HG03066 (cell line): ENCODE measurements around the gene C5.

Source experiments
- ATAC-seq: cut with Tn5 transposase; IDR thresholded peaks from one replicate; pipeline ENCODE4 v1.9.1; 2021; ENCODE audit warnings: low read depth; ENCODE audit not compliant: unreplicated experiment

C5 gene

GRCh38 chr9:120946259-120946658 is 103.8 kb downstream of the C5 start:
- ATAC-seq: no peak

DNA sequence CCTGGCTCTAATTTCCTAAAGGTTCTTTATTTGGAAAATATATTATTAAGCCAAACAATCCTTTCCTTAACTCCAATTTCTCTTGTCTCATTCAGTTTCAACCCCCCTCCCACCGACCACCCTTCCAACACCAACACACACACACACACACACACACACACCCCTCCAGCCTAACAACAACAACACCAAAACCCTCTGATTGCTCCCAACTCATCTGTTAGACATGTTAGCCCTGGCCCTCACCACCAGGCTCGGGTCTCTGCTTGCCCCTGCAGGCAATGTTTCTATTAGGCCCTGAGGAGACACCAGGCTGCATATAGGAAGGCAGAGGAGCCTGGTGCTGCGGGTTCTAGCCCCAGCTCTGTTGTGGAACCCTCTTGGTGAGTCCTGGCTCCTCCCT is 105.1 kb downstream of the C5 start:
- ATAC-seq: no peak

DNA sequence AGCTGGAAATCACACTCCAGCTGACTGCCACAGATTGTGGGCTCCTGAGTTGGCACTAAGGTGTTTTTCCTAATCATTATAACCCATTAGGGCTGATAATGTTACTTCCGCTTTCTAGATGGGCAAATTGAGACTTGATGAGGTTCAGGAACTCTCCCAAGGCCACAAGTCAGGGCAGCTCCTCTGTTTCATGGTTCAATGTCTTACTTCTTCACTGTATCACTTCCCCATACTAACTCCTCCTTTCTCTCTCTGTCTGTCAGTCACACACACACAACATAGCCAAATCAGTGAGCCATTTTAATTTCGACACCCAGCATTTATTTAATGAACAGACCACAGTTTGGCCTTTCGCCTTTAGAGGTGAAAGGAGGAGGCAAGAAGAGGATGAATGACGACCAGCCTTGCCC is 105.6 kb downstream of the C5 start:
- peak; percentile 100 for ATAC-seq

GRCh38 chr9:120942186-120943001 is 107.7 kb downstream of the C5 start:
- ATAC-seq: no peak

DNA sequence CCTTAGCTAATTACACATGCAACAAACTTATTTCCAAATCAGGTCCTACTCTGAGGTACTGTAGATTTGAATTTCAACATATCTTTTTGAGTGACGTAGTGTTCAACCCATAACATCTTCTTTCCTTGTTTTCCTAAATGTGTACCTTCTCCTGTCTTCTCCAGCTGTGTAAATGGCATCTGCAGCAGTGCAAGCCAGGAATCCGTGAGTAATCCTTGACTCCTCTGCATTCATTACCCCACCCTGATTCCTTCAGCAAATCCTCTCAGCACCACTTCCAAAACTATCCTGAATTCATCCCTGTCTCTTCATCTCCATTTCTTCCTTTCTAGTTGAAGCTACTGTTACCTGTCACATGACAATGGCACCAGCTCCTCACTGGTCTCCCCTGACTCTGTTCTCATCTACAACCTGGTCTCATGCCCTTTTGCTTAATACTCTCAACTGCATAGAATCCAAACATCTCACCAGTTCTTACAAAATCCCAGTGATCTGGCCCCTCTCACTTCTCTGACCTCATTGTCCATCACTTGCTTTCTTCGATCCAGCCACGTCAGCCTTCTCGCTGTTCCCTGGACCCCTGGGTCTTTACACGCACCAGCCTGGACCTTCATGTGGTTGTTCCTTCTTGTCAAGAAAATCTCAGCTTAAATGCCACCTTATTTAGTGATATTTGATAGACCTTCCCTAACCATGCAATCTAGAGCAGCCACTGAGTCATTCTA is 108.9 kb downstream of the C5 start:
- no peak for ATAC-seq

- no peak for ATAC-seq
These were observed 109.5 kb downstream of the C5 start for GRCh38 chr9:120940573-120940972.

DNA sequence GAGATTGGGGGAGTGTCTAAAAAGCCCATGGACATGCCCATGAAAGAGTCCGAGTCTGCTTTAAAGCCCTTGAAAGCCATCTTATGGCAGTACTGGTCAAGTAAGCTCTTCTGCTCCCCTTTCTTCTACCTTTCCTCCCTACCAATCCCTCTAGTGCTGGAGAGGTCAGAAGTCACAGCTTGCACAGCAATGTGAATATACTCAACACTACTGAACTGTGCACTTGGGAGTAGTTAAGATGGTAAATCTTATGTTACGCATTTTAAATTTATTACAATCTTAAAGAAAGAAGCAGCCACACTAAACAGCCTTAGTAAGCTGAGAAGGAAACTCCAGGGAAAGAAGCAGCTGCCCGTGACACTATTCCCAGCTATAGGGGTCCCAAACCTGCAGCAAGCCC is 111.2 kb downstream of the C5 start:
- no peak for ATAC-seq

- no peak for ATAC-seq
These were observed 112.5 kb downstream of the C5 start for GRCh38 chr9:120937596-120937995.

DNA sequence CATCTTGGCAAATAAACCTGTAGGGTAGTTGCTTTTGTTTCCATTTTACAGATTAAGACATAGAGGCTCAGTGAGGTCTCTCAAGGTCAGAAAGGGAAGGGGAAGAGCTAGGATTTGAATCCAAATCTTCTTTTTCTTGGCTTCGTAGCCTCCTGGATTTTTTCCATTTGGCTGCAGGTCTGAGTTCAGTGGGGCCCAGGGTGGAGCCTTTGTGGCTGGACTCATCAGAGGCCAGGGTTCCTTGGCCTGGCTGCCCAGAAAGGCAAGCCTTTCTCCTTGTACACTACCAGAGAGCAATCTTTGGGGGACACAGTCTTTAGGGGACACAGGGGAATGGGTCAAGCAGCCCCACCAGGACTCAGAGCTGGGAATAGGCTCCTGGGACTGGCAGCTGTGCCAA is 112.9 kb downstream of the C5 start:
- no peak for ATAC-seq

GRCh38 chr9:120936764-120937122 is 113.3 kb downstream of the C5 start:
- ATAC-seq: no peak

GRCh38 chr9:120936011-120936763 is 113.9 kb downstream of the C5 start:
- ATAC-seq: peak; percentile 38

DNA sequence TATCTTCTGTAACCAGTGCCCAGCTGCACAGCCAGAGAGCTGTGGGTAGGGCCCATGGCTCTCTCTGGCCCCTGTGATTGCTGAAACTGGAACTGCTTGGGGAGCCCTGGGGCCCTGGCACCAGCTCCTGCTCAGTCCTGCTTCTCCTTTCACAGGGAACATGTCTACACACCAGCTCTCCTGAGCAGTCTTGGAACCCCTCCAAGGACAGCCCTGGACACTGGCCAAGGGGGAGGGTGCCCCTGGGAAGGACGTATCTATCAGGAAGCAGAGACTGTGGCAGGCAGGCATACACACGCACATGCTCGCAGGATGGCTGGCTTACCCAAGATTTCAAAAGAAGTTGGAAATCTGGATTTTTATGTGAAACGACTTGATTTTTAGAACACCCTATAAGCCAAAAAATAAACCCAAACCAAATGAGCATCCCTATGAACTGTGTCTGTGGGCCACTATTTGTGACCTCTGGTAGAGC is 114.7 kb downstream of the C5 start:
- no peak for ATAC-seq

- no peak for ATAC-seq
These were observed 115.8 kb downstream of the C5 start for GRCh38 chr9:120934281-120934680.

DNA sequence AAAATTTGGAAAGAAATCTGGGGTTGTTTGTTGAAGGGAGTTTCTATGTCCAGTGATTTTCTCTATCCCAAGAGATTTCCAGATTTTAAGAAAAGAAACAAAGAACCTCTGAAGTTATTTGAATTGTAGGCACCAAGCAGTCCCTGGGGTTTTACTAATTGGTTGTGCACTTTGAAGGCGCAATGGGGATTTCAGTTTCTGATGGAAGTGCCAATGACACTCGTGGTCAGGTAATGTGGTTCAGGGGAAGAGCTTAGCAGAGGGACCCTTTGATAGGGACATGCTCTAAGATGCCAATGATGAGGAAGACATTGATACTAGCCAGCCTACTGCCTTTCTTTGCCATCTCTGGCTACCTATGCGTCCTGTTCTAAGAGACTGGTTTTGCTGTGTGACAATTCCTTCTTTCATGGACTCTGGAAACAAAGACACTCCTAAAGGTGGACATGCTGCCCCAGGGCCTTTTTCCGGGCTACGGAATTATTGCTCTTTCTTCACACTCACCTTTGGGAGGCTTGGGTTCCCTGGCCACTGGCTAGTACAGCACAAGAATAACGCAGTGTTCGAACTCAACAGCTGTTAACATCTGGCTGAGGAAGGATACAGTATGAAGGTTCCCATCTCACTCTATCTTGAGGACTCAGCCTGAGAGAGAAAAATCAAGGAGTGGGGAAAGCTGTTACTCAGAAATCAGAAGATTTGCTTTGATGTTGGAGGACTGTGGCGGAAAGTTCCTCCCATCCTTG is 116.6 kb downstream of the C5 start:
- no peak for ATAC-seq

- no peak for ATAC-seq
These were observed 117.8 kb downstream of the C5 start for GRCh38 chr9:120932086-120932823.

GRCh38 chr9:120931231-120932085 is 118.6 kb downstream of the C5 start:
- peak; percentile 38 for ATAC-seq

DNA sequence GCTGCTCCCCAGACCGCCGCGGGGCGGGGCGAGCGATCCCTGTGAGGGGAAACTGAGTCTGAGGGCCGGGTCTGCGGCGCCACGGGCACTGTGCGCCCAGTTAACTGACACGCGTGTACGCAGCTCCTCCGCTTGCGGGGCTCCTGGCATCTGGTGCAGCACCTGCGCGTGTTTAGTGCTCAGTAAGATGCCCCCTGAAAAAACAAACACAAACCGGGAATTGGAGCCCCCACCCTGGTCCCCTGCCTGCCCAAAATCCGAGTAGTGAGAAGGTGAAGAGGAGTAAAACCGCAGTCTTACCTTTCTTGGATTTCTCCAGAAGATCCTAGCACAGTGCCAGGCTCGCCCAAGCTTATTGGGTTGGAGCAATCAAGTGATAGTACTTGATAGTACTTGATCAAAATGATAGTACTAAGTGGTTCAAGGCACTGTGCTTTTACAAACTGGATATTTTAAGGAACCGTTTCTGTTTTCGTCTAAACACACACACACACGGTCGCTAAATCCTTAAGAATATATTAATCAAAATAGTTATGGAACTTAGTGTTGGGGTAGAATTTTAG is 120.8 kb downstream of the C5 start:
- ATAC-seq: no peak

DNA sequence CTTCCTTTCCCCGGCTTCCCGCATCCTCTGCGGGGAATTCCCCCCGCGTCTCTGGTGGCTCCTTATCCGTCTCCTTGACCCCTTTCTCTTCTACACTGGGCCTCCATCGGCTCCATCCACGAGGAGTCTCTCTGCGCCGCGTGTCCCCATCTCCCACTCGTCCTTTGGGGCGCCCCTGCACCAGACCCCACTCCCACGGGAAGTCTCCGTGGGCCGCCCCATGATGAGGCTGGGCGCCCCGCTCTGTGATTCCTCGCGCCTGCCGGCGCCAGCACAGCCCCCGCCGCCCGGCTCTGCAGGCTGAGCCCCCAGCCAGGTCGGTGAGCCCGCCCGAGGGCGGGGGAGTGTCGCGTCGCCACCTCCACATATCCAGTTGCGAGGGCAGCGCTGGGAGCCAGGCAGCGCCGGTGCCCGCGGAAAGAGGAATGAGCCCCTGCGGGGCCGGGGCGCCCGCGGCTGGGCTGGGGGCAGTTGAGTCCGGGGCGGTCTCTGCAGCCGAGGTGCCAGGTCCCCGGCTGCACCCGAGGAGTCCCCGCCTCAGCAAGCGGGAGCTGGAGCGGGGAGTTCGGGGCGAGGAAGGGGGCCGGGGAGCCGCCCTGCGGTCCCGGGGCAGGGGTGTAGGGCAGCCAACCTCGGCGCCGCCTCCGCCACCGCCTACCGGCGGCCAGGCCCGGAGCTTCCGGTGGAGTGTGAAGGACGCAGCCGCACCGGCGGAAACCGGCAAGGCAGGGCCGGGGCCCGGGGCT is 121.4 kb downstream of the C5 start:
- peak; percentile 25 for ATAC-seq
